HK-2 (cell line): ENCODE measurements around the gene ATP6V1G3.
"Not testable (repeated sequence)": the region's sequence is repeated elsewhere in the genome, so short reads cannot be mapped to it uniquely, and the experiment has no call there.

Source experiments
- DNase-seq: peaks from one replicate; pipeline ENCODE4 v3.0.0-alpha.2; 2018; ENCODE audit not compliant: unreplicated experiment

Gene ATP6V1G3

DNA sequence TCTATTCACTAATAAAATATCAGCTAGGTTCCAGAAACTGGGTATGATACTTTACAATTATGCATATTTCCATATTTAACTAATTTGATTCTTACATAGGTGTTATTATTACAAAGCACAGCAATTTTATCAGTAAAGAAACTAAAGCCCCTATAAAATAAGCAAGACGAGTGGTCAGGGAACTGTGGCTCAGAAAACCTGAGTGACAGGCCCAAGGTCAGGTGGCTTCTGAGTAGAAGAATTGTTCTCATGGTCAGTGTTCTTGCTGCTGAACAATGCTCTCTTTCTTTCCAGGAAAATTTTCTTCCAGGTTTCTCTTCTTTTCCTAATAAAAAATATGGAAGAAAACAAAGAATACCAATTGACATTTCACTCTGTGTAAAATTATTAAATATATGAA, 2.2 kb upstream of the ATP6V1G3 start:
- DNase-seq = no peak

- DNase-seq = no peak
These were observed 1.3 kb upstream of the ATP6V1G3 start for GRCh38 chr1:198541737-198542136.

DNA sequence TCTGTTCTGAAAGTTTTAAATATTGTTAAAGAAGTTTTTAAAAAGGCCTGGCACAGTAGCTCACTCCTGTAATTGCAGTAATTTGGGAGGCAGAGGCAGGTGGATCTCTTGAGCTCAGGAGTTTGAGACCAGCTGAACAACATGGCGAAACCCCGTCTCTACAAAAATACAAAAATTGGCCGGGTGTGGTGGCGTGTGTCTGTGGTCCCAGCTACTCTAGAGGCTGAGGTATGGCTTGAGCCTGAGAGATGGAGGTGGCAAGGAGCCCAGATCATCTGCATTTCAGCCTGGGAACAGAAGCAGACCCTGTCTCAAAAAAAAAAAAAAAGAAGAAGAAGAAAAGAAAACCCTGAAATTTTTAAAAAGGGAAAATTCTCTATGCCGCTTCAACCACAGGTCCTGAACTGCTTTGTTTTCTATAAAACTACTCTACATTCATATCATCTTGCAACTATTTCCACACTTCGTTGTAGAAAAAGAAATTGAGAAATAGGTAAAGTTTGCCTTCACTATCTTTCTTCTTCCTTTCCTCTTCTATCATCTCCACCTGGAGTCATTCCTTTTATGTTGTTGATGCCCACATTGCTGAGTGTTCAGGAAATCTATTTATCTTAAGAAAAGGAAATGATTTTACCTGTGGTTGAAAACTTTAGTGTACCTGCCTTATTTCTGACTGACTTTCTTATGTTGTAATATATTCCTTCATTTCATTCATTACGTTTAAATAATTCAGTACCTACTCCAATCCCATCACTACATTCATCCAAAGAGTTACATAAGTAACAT, 1.7 kb downstream of the ATP6V1G3 start:
- no peak for DNase-seq

- no peak for DNase-seq
These were observed 4.8 kb downstream of the ATP6V1G3 start for GRCh38 chr1:198535631-198536030.

GRCh38 chr1:198534548-198535418, 5.7 kb downstream of the ATP6V1G3 start:
- DNase-seq = no peak

DNA sequence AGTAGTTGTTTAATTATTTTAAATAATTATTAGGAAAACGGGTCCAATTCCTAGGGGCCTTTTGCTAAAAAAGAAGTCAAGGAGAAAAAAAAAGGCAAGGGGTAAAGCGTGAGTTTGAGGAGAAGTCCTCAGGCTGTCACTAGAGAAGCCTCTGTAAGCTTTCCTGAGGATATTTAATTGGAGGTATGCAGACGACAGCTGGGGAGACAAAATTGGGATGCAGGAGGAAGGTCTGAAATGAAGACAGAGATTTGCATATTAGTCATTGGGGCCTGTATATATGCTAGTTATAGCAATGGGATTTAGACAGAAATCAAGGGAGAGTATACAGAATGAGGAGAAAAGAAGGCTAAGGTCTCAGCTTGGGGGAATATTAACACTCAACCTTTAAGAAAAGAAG, 8.6 kb downstream of the ATP6V1G3 start:
- no peak for DNase-seq

DNA sequence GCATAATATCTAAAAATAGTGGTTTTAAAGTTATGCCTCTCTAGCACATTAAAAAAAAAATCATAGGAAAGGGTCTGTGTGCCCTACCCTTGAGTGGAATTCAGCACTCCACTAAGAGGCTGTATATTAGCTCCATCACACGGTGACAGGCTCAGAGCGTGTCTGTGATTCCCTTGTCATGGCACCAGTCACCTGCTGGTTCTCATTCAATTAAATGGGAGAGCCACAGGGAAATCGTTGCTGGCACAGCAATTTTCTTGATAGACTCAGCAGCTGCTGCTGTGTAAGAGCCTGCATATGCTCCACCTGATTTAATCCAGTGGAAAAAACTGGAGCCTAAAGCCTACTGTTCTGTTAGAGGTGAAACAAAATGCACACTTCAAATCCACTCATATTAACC, 9.5 kb downstream of the ATP6V1G3 start:
- DNase-seq = no peak

DNA sequence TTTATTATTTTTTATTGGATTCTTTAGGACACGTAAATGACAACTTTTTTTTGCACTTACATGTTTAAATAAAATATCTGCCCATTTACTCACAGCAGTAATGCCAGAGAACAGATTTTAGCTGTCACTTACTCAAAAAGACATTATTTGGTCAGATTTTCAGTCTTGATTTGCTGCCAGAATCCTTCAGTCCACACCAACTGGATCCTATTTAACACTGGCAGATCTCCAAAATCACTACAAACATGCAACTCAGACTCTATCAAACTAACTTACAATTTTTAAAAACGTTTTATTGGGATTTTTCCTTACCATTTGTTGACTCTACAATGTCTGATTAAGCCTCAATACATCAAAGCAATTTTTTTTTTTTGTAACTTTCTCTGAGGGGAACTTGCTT, 11.1 kb downstream of the ATP6V1G3 start:
- DNase-seq = no peak

DNA sequence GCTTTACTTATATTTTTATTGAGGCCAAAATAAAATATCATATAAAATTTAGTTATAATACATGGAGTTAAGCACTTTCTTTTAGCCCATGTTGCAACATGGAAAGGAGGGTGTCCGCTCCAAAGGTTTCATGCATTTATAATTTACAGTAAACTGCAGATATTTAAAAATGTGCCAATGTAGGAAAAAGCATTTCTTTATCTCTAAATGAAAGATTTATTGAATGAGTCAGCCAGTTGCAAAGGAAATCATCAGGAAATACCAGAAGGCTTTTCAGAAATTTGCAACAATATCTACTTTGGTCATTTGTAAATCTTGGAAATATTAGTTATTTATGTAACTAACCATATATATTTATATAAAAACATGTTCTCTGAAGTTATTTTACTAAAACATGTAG, 12.1 kb downstream of the ATP6V1G3 start:
- no peak for DNase-seq

DNA sequence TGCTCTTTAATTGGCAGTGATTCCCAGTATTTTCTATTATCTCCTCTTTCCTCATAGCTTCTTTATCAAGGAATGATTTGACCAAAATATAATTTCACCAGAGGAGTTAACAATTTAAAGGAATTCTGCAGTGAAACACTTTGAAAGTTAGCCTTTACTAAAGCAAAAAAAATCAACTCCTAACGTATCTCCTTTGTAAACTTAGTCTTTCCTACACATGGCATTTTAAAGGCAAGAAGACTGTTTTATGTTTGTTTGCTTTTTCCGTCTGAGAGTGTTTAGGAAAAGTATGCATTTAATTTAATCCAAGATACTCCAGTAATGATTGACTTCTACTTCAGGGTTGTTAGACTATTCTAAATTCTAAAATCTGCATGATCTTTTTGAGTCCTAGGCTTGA, 15.9 kb downstream of the ATP6V1G3 start:
- no peak for DNase-seq

DNA sequence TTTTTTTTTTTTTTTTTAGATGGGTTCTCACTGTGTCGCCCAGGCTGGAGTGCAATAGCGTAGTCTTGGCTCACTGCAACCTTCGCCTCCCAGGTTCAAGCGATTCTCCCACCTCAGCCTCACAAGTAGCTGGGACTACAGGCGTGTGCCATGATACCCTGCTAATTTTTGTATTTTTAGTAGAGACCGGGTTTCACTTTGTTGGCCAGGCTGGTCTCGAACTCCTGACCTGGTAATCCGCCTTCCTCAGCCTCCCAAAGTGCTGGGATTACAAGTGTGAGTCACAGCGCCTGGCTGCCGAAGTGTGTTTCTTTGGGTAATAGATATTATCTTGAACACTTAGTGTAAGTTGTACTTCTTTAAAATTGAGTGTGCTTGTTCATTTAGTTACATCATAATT, 16.4 kb downstream of the ATP6V1G3 start:
- not testable (repeated sequence) for DNase-seq

GRCh38 chr1:198523182-198523950, 17.1 kb downstream of the ATP6V1G3 start:
- DNase-seq = no peak

DNA sequence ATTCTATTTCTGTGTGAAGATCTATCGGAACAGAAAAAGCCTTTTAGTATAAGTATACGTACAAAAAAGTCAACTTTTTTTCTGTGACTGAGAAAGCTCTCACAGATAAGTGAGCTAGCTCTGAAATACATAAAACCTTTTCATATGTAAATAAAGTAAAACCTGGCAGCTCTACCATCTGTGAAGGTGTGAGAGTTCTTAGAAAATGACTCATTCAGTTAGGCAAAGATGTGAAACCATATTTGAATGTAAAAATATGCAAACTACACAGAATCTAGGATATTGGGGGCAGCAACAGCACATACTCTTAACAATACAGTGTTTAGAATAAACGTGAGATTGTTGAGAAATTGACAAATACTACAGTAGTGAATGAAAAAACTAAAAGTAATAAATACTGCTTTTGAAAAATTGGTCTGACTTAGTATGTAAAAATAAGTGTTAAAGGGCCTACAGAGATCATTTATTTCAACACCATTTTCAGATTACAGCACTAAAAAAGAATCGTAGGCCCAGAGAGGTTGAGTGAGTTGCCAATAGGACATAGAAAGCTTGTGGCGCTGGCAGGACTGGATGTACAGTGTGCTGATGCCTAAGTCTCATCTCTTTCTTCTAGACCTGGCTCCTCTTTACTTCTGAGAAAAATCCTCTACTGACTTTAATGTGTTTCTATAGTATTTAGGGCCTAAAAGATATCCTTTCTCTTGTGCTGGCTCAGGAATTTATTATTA, 19.8 kb downstream of the ATP6V1G3 start:
- no peak for DNase-seq

DNA sequence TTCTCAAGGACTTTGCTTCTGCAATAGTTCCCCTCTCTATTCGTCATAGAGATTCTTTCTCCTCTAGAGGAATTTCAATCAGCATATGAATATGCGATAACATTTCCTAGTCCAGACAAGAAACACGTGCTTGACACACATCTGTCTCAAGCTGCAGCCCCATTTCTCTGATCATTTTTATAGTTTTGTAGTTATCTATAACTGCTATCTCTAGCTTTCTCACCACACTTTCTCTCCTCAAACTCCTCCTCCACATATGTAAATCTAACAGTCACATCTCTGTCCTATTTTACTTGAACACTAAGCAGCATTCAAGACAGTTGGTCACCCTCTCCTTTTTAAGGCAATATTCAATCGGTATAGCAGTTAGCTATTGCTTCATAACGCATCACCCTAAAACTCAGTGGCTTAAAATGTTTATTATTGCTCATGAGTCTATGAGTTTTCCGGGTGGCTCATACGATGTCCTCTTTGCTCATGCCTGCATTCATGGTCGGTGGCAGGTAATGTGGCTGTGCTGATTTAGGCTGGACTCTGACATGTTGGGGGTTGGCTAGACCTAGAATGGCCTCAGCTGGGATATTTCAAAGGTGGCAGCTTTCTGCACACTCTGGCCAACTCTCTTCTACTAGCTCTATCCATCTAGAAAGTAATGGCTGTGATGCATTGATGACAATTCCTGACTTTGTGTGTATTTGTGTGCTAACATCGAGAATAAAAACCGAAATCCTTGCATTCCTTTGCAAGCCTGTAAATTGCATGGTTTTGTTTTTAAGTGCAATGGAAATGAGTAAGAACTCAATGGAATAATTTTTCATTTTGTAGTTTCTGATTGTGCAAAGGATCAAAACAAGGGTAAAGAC, 20.6 kb downstream of the ATP6V1G3 start:
- DNase-seq = no peak

DNA sequence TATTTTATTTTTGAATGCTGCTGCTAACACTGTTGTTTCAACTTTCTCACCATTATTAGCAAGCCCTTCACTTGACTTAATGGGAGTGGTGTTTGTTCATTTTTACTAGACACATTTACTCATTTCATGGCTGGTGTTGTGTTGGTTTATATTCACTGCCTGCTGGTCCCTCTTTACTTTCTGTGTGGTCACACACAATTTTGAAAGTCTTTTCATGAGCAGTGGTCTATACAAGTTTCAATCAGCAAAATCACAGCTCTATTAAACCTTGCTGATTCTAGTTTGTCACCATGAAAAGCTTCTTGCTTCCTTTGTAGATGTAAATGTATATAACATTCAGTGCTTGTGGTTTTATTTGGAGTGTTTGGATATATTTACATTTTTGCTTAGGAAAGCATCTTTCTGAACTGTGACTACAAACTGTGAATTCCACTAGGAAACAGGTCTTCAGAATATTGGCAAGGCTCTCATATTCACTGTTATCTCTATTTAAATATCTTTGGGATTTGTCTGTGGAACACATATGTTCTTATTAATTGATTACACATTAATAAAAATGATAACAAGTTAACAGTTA, 22.8 kb downstream of the ATP6V1G3 start:
- no peak for DNase-seq

- DNase-seq = no peak
These were observed 40.4 kb downstream of the ATP6V1G3 start for GRCh38 chr1:198500096-198500495.

DNA sequence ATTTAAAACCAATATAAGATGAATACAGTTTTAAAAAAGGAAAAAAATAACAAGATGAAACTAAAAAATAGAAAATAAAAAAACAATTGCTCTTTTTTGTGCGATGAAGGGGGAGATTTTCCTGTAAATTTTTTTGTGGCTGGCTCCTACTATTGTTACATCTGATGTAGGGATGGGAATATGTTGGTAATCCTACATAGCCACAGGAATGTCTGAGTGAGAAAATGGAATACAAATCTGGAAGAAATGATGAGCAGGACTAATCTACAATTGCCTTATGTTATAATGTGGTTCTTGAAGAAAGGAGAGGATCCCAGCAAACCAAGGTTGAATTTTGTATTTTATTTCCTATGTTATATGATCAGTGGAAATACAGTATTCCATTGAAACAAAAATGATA, 40.9 kb downstream of the ATP6V1G3 start:
- DNase-seq = no peak

DNA sequence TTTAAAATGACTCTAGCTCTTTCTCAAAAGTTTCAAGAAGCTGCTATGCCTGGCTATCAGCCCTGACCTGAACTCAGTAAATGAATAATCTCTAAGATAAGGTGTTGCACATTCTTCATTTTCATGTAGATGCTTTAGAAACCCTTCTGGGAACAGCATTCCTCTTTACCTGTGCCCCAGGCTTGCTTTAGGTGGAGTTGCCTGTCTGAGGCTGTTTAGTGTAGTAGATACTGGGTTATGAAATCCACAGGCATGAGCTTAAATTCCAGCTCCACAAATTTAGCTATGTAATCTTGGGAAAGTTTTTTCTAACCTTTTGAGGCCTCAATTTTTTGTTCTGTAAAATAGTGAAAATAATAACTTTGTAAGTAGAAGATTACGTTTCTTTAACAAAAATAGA, 41.6 kb downstream of the ATP6V1G3 start:
- DNase-seq = no peak

GRCh38 chr1:198498103-198498385, 42.4 kb downstream of the ATP6V1G3 start:
- DNase-seq = no peak

DNA sequence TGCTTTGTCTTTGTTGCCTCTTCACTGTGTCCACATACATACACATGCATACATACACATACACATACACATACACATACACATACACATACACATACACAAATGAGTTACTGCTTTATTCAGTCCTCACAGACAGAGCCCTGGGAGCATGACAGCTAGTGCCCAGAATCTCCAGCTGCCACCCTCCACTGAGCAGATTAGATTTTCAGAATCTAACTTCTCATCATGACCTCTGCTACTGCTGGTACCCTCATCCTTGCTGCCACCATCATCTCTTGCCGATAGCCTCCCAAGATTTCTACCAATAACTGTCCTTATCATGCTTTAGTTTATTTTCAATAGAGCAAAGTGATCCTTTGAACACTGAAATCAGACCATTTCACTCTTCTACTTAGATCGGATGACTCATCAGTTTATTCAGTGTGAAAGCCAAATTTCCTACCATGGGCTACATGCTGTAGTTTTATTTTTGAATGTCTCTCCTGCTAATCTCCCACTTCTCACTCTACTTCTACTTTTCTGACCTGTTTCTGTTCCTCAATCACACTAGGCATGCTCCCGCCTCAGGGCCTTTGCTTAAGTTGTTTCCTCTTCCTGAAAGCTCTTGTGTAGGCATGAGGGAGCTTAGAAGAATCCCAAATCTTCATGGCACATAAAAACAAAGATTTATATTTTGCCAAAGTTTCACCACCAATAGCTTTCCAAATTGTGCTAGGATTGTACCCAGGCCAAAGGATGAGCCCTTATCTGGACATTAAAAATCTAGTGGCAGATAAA, 43.0 kb downstream of the ATP6V1G3 start:
- no peak for DNase-seq
